NCI-H1105 treated with DMSO at 0.1 percent for 48 hours (cell line): Measurements from ENCODE around the gene CERS1.

Experiments used
- DNase-seq: peaks from one replicate; lab custom pipeline; 2025; lab: John Stamatoyannopoulos, UW

CERS1 gene

GRCh38 chr19:18839465-18840287 is 56.3 kb downstream of the CERS1 start:
- DNase-seq = no peak

- DNase-seq = no peak
These were observed 61.3 kb downstream of the CERS1 start for GRCh38 chr19:18834644-18834984.

GRCh38 chr19:18833849-18834643 is 61.9 kb downstream of the CERS1 start:
- peak; percentile 49 for DNase-seq

- no peak for DNase-seq
These were observed 62.8 kb downstream of the CERS1 start for GRCh38 chr19:18833141-18833476.

- DNase-seq = no peak
These were observed 63.4 kb downstream of the CERS1 start for GRCh38 chr19:18832306-18833140.

- DNase-seq = peak; percentile 90
These were observed 64.2 kb downstream of the CERS1 start, which contains the start of gene UPF1 for GRCh38 chr19:18831524-18832305. TSS of gene UPF1 (plus strand) at chr19:18831959. CDS start at chr19:18832210, 251 bp downstream.

GRCh38 chr19:18830488-18830887 is 65.5 kb downstream of the CERS1 start:
- no peak for DNase-seq

- DNase-seq = no peak
These were observed 67.2 kb downstream of the CERS1 start for GRCh38 chr19:18828786-18829185.
